ENCODE results near the gene ANKRD6. TPM values are rescaled to one million over a fixed set of nuclear protein-coding genes. Genes with fewer than 3 reads are reported as not detected.

Gene ANKRD6
- total RNA-seq, 2 experiments from 2014 or later: 2.4 to 7.0 TPM

DNA sequence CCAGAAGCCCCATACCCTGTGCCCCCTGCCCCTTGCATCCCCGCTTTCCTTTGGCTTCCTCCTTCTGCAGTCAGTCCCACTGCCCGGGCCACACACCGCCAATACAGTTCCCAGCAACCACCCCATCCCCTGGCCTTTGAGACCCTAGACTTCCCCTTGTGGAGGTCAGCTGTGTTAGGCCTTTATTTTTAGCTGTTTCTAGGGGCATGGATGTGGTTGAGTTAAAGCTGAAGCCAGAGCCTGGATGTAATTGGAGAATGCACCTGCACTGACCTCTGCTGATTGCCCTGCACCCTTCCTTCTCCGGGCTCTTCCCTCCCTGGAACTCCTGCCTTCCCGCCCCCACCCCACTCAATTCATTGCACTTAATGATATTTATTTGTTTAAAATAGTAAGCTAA lies 171.7 kb downstream of the ANKRD6 start:
- Histone ChIP-seq H3K9me2 (ENCODE audit: insufficient read depth, low read length) (no peaks in the 10 kb centered on the region), H4K20me1 (ENCODE audit: insufficient read depth, low read length) (no peaks in the 10 kb centered on the region), H3K79me2 (ENCODE audit: insufficient read depth, low read depth, low read length) (no peaks in the 10 kb centered on the region), H3K4me2 (ENCODE audit: low read length) (no peak overlapping the region), H3K36me3 (ENCODE audit: insufficient read depth, low read length) (no peaks in the 10 kb centered on the region), H3K27ac (ENCODE audit: low read depth, low read length, poor library complexity, severe bottlenecking) (no peak overlapping the region), H3K9me3 (ENCODE audit: low read length) (no peaks in the 10 kb centered on the region), H2AFZ (ENCODE audit: low read length) (no peak overlapping the region), H3K4me1 (ENCODE audit: insufficient read depth, low read length, poor library complexity, severe bottlenecking) (no peaks in the 10 kb centered on the region), H3K4me3 (ENCODE audit: low read depth, low read length, poor library complexity, severe bottlenecking) (no peak overlapping the region)
- CTCF ChIA-PET (ENCODE audit: unreplicated experiment): no interaction called here
- POLR2A ChIA-PET: interaction anchor here (0.6 to 1.7 kb wide), 8 partner anchors 8 to 1604 kb away, joined by 3 to 4 read pairs (median 4); no protein-coding TSS in a partner anchor
- intact Hi-C loops (cut with micrococcal nuclease; ENCODE audit: unreplicated experiment): no loop called here
- no peak for DNase-seq (ENCODE audit: low spot score)
- BruUV-seq (replicated peaks): no TSS peak
- no peak for TF ChIP-seq EZH2phosphoT487 (IDR thresholded peaks at IDR 0.05; ENCODE audit: borderline replicate concordance, low read depth, low read length)
- TF ChIP-seq, protein P1, sequence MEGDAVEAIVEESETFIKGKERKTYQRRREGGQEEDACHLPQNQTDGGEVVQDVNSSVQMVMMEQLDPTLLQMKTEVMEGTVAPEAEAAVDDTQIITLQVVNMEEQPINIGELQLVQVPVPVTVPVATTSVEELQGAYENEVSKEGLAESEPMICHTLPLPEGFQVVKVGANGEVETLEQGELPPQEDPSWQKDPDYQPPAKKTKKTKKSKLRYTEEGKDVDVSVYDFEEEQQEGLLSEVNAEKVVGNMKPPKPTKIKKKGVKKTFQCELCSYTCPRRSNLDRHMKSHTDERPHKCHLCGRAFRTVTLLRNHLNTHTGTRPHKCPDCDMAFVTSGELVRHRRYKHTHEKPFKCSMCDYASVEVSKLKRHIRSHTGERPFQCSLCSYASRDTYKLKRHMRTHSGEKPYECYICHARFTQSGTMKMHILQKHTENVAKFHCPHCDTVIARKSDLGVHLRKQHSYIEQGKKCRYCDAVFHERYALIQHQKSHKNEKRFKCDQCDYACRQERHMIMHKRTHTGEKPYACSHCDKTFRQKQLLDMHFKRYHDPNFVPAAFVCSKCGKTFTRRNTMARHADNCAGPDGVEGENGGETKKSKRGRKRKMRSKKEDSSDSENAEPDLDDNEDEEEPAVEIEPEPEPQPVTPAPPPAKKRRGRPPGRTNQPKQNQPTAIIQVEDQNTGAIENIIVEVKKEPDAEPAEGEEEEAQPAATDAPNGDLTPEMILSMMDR (conservative IDR thresholded peaks at IDR 0.05; ENCODE audit: low read length): no peak

- DNase-seq (ENCODE audit: low spot score): no peak
- no peaks in the 10 kb centered on the region for H3K4me1 ChIP-seq (ENCODE audit: insufficient read depth, low read length, poor library complexity, severe bottlenecking)
- no peaks in the 10 kb centered on the region for H3K79me2 ChIP-seq (ENCODE audit: insufficient read depth, low read depth, low read length)
- no peaks in the 10 kb centered on the region for H3K9me3 ChIP-seq (ENCODE audit: low read length)
- H3K36me3 ChIP-seq (ENCODE audit: insufficient read depth, low read length): no peaks in the 10 kb centered on the region
- H4K20me1 ChIP-seq (ENCODE audit: insufficient read depth, low read length): no peaks in the 10 kb centered on the region
- no peaks in the 10 kb centered on the region for H3K9me2 ChIP-seq (ENCODE audit: insufficient read depth, low read length)
- no peak overlapping the region for H3K4me3 ChIP-seq (ENCODE audit: low read depth, low read length, poor library complexity, severe bottlenecking)
- H2AFZ ChIP-seq (ENCODE audit: low read length): no peak overlapping the region
- ChIA-PET CTCF (ENCODE audit: unreplicated experiment) (no interaction called here), POLR2A (no interaction called here)
- no peak overlapping the region for H3K27ac ChIP-seq (ENCODE audit: low read depth, low read length, poor library complexity, severe bottlenecking)
- intact Hi-C loops (cut with micrococcal nuclease; ENCODE audit: unreplicated experiment): no loop called here
- no TSS peak for BruUV-seq (replicated peaks)
- H3K4me2 ChIP-seq (ENCODE audit: low read length): no peak overlapping the region
- no peak for TF ChIP-seq EZH2phosphoT487 (IDR thresholded peaks at IDR 0.05; ENCODE audit: borderline replicate concordance, low read depth, low read length)
- TF ChIP-seq, protein P1 (conservative IDR thresholded peaks at IDR 0.05; ENCODE audit: low read length): no peak
Observed at GRCh38 chr6:89605861-89606260, 172.9 kb downstream of the ANKRD6 start.

- no peaks in the 10 kb centered on the region for H3K36me3 ChIP-seq (ENCODE audit: insufficient read depth, low read length)
- no peak overlapping the region for H3K27ac ChIP-seq (ENCODE audit: low read depth, low read length, poor library complexity, severe bottlenecking)
- peak; percentile 72 for DNase-seq (ENCODE audit: low spot score)
- no TSS peak for BruUV-seq (replicated peaks)
- CTCF ChIA-PET (ENCODE audit: unreplicated experiment): interaction anchor here (1.1 kb wide), 1 partner anchor 238 kb away, joined by 4 read pairs; no protein-coding TSS in a partner anchor
- no peaks in the 10 kb centered on the region for H3K79me2 ChIP-seq (ENCODE audit: insufficient read depth, low read depth, low read length)
- H3K4me1 ChIP-seq (ENCODE audit: insufficient read depth, low read length, poor library complexity, severe bottlenecking): peaks cover 26% of the 10 kb centered on the region
- TF ChIP-seq EZH2phosphoT487 (IDR thresholded peaks at IDR 0.05; ENCODE audit: borderline replicate concordance, low read depth, low read length): no peak
- TF ChIP-seq, protein P1 (conservative IDR thresholded peaks at IDR 0.05; ENCODE audit: low read length): peak; percentile 99
- H3K4me3 ChIP-seq (ENCODE audit: low read depth, low read length, poor library complexity, severe bottlenecking): no peak overlapping the region
- no peaks in the 10 kb centered on the region for H4K20me1 ChIP-seq (ENCODE audit: insufficient read depth, low read length)
- intact Hi-C loops (cut with micrococcal nuclease; ENCODE audit: unreplicated experiment): loop anchor here (1.0 to 10.0 kb wide), 4 partner anchors 177 to 635 kb away; partner anchors contain the start of gene ANKRD6
- no peak overlapping the region for H3K4me2 ChIP-seq (ENCODE audit: low read length)
- no peak overlapping the region for H2AFZ ChIP-seq (ENCODE audit: low read length)
- no peaks in the 10 kb centered on the region for H3K9me2 ChIP-seq (ENCODE audit: insufficient read depth, low read length)
- POLR2A ChIA-PET: interaction anchor here (0.5 to 0.6 kb wide), 2 partner anchors 43 to 534 kb away, joined by 3 read pairs; no protein-coding TSS in a partner anchor
- no peaks in the 10 kb centered on the region for H3K9me3 ChIP-seq (ENCODE audit: low read length)
Observed at GRCh38 chr6:89610149-89610642, 177.2 kb downstream of the ANKRD6 start.
